HG02588 (cell line): ENCODE data around the gene KIF11.
A peak's percentile ranks its signal among the peaks of the same experiment; 100 is the strongest.

Experiments
- ATAC-seq: cut with Tn5 transposase; IDR thresholded peaks from one replicate; pipeline ENCODE4 v1.9.1; 2021; ENCODE audit warnings: mild to moderate bottlenecking, moderate library complexity; ENCODE audit not compliant: unreplicated experiment

The KIF11 gene

DNA sequence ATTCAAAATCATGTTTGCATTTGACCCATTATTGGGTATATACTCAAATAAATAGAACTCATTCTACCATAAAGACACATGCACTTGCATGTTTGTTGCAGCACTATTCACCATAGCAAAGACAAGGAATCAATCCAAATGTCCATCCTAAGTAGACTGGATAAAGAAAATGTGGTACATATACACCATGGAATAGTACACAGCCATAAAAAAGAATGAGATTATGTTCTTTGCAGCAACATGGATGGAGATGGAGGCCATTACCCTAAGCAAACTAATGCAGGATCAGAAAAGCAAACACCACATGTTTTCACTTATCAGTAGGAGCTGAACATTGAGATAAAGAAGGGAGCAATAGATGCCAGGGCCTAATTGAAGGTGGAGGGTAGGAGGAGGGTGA, 84.8 kb downstream of the KIF11 start:
- no peak for ATAC-seq

DNA sequence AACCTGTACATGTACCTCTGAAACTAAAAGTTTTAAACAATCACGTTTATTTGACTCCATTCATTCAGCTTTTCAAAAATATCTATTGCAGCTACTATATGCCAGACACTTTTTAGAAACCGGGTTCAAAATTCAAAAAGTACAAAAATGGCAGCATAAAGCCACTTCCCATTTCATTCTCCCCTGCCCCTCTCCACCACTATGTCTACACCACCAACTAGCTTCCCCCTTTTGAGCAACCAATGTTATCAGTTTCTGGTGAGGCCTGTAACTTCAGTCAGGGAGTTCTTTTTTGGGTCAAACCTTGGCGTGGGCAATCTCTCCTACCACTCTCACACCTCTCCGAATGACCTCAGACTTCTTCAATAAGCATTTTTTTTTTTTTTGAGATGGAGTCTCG, 85.3 kb downstream of the KIF11 start:
- no peak for ATAC-seq

DNA sequence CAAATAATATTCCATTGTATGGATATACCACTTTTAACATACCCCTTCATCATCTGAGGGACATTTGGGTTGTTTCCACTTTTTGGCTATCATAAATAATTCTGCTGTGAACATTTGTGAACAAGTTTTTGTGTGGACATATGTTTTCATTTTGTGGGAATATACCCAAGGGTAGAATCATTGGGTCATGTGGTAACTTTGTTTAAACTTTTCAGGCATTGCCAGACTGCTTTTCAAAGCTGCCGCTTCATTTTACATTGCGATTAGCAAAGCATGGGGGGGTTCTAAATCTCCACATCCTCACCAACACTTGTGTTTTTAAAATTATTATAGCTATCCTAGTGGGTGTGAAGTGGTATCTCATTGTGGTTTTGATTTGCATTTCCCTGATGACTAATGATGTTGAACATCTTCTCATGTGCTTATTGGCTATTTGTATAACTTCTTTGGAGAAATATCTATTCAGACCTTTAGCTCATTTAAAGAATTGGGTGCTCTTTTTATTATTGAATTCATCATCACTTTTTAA, 88.4 kb downstream of the KIF11 start:
- no peak for ATAC-seq

DNA sequence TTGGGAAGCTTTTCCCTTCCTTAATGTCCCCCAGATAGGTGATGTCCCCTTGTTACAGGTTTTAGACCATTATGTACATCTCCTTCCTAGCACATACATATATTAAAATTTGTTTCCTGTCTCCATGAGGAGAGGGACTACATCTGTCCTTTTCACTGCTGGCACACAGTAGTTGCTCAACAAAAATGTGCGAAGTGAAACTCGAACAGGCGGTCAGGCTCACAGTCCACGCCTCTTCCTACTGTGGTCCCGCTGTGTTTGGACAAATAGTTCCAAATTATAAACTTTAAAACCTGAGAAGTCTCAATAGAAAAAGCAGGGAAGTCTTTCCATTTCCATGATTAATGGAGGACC, 95.6 kb downstream of the KIF11 start:
- ATAC-seq, result no peak

DNA sequence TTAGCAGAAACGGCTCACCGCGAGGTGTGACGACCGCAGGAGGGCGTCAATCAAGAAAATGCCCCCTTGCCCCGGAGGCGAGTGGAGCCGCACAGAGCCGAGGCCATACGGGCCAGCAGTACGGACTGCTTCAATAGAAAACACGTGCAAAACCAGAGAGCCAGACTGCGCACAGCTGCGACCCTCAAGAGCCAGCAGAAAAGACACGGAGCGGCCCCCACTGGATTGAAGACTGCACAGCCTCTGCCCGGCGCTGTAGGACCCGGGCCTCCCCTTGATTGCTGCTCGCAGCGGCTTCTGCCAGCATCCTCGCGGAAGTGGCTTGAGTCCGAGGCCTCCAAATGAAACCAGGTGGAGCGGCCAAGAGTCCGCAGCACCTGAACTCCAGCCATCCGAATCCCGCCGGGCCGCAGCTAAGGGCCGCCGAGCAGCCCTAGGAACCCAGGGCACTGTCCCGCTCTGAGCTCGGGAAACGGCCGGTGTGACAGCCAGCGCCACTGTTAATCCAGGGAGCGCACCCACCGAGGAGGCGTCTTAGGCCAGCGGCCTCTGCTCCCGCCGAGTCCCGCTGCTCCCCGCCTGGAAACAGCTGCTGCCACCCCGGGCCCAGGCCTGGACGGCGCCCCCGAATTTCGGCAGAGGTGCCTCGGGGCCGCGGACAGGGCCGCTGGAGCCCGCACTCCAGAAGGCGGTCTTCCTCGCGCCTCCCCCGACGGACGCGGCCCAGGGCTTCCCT, 96.2 kb downstream of the KIF11 start:
- ATAC-seq, result peak; percentile 15

DNA sequence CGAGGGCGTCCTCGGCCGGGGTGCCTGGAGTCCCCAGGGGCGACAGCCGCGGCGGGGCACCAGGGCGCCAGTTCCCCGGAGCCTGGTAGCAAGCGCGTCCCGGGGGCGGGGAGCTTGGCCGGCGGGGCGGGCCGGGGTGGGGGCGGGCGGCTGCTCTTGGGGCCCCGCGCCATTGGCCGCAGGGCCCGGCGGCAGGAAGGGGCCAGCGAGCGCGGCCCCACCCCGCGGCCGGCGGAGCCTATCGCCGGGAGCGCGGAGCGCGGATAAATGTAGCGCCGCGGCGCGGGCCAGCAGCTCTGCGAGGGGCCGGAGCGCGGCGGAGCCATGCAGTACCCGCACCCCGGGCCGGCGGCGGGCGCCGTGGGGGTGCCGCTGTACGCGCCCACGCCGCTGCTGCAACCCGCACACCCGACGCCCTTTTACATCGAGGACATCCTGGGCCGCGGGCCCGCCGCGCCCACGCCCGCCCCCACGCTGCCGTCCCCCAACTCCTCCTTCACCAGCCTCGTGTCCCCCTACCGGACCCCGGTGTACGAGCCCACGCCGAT, 96.8 kb downstream of the KIF11 start, which contains the start of gene HHEX:
Gene HHEX, plus strand, starts transcription at position 293 of the 548 bp plus-strand sequence. Its CDS starts 32 bp downstream, at position 325.
- peak; percentile 60 for ATAC-seq

DNA sequence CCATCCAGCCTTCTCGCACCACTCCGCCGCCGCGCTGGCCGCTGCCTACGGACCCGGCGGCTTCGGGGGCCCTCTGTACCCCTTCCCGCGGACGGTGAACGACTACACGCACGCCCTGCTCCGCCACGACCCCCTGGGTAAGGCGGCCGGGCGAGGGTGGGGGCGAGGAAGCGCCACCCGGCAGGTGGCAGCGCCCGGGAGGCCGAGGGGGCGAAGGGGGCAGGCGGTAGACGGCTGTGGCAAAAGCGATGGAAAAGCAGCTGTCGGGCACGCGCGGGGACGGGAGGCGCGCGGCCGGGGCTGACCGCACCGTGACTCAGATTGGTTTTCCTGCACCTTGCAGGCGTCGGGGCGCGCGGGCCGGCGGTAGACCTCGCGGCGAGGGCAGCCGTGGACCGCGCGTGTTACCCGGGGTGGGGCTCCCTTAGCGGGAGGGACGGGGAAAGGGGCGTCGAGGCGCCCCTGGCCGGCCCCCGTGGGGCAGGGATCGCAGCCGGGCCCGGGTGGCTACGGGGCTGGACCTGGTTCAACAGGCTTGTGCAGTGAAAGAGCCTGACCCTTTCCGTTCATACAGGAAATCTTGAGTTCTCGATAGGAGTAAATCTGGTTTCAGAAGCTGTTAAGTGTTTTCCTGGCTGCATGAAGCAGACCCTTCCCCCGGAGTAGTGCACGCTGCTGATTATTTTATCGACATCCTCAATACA, 97.4 kb downstream of the KIF11 start:
- peak; percentile 23 for ATAC-seq

DNA sequence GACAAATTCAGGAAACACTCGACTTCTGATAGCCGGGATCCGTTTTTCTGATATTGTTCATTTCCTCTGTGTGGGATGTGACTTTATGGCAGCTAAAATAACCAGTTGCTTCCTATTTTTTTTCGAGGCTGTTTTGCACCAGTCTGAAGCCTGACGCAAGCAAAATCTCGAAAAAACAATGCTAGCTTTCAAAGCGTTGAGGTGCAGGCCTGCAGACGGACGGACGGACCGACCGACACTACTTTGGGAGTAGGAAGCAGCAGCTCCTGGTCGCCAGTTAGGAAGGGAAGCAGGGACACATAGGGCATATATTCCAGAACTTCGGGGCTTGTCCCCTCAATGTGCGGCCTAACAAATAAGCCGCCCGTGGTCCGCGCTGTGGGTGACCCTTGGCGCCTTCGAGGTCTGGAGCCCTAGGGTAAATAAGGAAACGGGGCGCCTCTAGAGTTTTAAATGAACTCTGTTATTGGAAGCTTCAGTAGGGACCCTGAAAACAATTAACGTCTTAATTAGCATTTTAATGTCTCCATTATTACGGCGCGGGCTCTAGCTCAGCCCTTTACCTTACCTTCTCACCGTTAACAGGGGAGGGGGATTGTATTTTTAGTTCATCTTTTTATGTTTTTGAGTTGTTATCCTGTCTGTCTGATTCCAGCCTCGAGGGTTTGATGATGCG, 98.1 kb downstream of the KIF11 start:
- no peak for ATAC-seq

DNA sequence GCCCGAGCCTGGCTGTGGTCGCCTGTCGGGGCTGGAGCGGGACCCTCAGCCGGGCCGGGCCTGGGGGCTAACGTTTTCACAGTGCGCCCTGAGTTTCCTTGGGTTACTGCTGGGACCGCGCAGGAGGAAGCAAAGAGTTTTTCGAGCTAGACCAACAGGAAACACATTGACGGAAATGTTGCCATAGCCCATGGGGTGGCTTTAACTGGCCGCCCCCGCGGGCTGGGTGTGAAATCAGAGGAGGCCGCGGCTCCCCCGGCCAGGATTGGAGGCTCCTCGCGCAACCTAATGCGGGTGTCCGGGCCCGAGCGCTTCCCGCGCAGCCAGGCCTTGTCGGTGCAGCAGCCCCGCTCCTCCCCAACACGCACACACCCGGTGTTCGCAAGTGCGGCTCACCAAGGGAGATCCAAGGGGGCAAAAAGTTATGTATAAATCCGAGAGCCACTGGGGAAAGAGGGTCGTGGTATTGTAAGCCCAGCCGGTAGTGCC, 98.7 kb downstream of the KIF11 start:
- ATAC-seq, result no peak

DNA sequence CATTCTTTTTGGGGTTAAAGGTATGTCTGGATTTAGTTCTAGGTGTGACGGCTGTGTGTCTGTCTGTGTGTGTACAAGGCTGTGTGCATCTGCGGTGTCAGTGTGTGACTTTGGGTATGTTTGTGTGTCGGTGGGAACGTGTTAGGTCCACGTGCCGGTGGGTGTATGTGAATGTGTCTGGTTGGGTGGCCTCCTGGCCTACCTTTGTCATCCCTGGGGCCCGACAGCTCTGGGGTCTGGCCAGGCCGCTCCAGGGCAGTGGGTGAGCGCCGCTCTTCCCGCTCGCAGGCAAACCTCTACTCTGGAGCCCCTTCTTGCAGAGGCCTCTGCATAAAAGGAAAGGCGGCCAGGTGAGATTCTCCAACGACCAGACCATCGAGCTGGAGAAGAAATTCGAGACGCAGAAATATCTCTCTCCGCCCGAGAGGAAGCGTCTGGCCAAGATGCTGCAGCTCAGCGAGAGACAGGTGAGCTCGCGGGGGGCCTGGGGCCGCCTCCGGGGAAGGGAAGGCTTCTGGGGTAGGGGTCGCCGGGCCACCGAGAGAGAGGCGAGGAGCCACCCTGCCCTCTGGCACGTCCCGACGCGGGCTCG, 99.2 kb downstream of the KIF11 start:
- no peak for ATAC-seq

DNA sequence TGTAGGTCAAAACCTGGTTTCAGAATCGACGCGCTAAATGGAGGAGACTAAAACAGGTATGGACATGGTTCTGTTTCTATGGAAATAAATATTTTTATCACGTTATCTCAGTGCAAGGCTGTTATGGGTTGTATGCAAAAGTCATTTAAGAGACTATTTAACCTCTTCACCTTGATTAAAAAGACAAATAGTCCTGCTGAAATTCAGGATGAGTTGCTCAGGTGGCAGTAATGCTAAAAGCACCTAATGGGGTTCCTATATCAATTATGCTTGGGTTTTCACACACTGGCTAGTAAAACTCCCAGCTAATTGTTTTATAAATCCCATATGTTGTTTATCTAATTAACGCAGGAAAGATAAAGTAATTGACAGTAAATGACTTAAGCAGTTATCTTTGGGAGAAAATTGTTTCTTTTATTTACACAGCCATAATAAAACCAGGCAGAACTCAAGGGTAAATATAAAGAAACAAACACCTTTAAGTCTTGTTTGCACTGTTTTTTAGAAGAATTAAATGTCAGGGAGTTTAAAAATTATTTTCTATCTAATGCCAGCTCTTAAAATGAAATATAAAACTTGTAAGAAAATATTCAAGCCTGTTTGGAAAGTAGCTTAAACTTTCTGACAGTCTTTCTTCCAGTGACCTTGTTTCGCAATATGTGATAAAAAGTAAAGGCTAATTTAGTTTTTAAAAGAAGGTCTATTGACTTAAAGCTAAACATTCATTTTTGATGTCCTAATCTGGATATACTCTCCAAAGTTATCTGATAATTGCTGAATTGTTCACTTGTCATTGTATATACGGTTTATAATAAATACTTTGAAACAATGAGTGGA, 100.0 kb downstream of the KIF11 start:
- no peak for ATAC-seq

DNA sequence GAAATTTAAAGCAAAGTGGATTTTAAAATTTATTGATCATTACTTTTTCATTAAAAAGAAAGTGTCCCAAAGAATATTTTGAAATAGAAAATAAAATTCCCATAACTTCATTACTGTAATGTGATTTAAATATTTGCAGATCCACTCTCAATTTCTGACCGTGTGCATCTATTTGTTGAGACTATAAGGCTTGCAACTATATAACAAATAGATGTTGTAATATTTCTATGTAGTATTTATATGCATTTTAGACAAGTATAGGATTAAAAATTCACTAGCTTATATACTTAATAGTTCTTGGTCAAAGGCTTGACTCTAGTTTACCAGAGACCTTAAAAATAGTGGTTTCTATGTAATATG, 100.6 kb downstream of the KIF11 start:
- ATAC-seq, result no peak

DNA sequence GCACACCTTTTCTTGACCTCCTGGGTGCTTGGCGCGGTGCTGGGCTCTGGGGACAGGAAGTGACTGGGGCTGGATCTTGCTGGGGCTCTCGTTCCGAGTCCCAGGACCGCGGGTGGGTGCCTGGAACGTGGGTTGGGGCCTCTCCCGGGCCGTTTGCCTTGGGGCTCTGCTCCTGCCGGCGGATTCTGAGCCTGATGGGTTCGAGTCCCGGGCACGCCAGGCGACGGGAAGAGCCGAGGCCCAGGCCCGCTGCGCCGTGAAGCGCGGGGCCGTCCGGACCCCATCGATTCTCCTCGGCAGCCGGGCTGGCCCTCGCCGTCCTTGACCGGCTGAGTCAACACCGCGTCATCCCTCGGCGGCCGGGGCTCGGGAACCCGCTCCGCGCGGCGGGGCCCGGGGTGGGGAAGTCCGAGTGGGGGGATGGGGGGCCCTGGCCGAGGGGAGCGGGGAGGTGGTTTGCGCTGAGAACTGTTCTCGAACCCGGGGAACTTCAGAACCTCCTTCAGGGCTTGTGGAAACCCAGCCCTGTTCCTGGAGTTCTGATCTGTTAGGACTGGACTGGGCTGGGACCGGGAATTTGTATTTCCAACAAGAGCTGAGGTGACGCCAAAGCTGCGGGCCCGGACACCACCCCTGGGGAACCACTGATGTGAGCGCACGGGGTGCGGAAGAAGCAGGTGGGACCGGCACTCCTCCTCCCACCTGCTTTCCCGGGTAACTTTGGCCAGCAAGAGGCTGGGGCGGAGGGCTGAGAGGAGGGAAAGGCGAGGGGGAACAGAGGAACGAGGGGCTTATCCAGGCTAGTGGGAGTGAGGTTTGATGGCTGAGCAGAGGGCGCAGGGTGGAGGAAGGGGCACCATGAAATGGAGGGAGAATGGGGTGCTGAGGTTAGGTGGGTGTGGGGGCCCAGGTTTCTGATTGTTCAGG, 103.0 kb downstream of the KIF11 start:
- no peak for ATAC-seq

DNA sequence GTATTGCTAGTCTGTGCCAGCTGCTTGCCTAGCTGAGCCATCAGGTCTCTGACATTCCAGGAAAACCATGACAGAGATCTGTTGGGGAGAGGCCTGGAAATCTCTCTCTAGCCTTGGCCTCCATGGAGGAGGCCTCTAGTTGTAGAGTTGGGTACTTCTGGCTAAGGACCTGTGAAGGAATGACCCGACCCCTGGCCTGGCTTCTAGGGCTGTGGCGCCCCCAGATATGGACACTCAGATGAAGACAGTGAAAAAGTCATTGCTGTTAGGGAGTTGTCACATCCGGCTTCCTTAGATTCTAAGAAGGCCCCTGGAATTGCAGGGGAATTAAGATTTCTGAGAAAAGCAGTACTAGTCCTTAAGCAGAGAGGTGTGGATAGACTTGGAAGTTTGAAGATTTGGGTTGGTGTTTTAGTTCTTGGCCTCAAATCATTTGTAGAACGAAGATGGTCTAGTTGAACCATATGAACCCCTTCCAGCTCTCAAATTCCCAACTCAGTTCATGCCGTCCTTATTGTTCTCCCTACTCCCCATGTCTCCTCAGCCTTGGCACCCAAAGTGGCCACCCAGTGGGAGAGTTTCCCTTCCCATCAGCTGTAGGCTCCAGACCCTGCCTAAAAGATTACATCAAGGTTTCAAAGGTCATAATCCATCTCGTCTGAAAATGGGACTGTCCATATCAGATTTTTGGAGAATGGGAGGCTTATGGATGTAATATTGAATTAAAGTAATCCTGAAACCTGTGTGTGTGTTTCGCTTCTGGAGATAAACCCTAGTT, 103.9 kb downstream of the KIF11 start:
- ATAC-seq, result no peak

DNA sequence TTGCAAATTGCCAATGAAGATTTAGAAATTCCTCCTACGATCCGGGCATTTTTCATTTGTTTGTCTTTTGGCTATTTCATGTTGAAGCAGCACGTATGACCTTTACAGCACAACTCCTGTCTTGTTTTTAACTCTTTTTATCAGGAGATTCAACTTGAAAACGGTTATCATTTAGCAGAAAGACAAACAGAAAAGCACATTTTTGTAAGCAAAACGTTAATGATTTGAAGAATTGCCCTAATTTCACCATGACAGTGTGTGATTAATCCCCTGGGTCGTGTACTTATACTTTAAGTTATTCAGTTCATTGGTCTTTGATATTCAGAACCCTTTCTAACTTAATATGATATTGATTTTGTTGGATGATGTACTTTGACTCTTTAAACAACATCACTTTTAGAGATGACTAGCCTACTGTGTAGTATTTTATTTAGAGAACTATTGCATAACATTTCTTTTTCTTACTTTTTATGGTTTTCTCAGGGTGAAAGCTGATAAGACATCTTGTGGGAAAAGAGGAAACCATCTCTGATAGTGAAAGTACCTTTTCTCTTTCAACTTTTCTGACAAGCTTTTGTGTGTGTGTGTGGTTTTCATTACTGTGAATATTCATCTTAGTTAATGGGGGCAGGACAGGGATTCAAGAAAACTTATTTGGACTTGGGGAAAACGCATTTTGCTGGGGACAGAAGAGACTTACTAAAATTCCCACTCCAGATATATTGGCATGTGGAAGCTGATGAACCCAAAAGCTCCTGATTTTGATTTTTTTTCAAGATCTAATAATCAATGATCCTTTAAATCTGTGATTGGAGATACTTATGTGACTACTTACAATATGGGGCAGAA, 105.0 kb downstream of the KIF11 start:
- ATAC-seq, result no peak

DNA sequence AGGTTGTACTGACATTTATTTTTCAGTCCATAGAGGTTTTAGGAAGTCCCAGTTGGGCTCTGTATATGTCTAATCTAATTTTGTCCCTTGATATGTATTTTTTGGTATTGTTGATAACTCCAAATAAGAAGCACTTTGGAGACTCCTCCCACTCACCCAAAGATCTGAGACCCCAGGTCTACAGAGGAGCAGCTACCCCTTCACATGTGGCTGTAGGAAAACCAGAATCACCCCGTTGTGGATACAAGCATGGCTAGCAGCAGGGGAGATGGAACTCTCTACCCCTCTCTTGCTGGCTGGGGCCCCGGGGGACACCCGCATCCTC, 106.2 kb downstream of the KIF11 start:
- no peak for ATAC-seq
